ENCODE measurements around the gene TMEM217. TPM values are rescaled to one million over a fixed set of nuclear protein-coding genes. Genes with fewer than 3 reads are reported as not detected.

TMEM217 gene
- total and polyA plus RNA-seq, 2 of the 4 experiments (the other 2 are of a cell fraction): 1.4 to 3.5 TPM

GRCh38 chr6:37287519-37288157, 29.7 kb upstream of the TMEM217 start:
- Histone ChIP-seq H3K79me1 (ENCODE audit: low read depth in 1 of 2, low read length in 2 of 2) (peaks cover 7 to 9% of the 10 kb centered on the region in 2 experiments; a peak in 2 of 4 replicates), H2AK9ac (replicated peaks; ENCODE audit: low read depth, low read length, poor library complexity) (no peak overlapping the region), H3K4ac (ENCODE audit: low read depth, low read length) (no peak overlapping the region), H2BK5ac (ENCODE audit: low read depth, low read length, poor library complexity, severe bottlenecking) (no peak overlapping the region), H2AK5ac (ENCODE audit: low read depth, low read length) (no peak overlapping the region), H3K18ac (ENCODE audit: low read depth, low read length) (no peak overlapping the region), H3K56ac (ENCODE audit: extremely low read depth, insufficient read depth, low read length) (no peak overlapping the region), H3K4me2 (ENCODE audit: low read depth, low read length) (no peak overlapping the region), H3K4me1 (ENCODE audit: control insufficient read depth, insufficient read depth, low read length) (peaks cover 8% of the 10 kb centered on the region), H3K9me3 (ENCODE audit: control insufficient read depth, insufficient read depth, low read length) (no peaks in the 10 kb centered on the region), H3K27me3 (ENCODE audit: control insufficient read depth, insufficient read depth, low read length) (no peaks in the 10 kb centered on the region), H3K36me3 (ENCODE audit: control insufficient read depth, insufficient read depth, low read length) (peaks cover 51% of the 10 kb centered on the region), H3K9me1 (ENCODE audit: insufficient read depth, low read length) (peaks cover 6% of the 10 kb centered on the region; the same call in 1 of the 2 replicates), H4K8ac (ENCODE audit: low read depth in 2 of 2, low read length in 2 of 2) (no peak overlapping the region), H3K27ac (ENCODE audit: insufficient read depth, low read length) (no peak overlapping the region), H3K23ac (ENCODE audit: low read depth, low read length) (no peak overlapping the region), H2BK20ac (ENCODE audit: low read depth, low read length) (no peak overlapping the region), H4K91ac (ENCODE audit: insufficient read depth, low read depth, low read length) (no peak overlapping the region), H4K20me1 (ENCODE audit: insufficient read depth, low read length) (no peaks in the 10 kb centered on the region; the same call in 1 of the 2 replicates), H4K5ac (ENCODE audit: low read depth, low read length) (no peak overlapping the region), H2AFZ (replicated peaks; ENCODE audit: low read length, poor library complexity) (no peak overlapping the region), H3K4me3 (ENCODE audit: insufficient read depth, low read depth, low read length) (no peak overlapping the region), H2BK120ac (ENCODE audit: low read depth, low read length) (no peak overlapping the region), H3K14ac (replicated peaks; ENCODE audit: low read depth, low read length) (no peak overlapping the region), H2BK15ac (ENCODE audit: low read depth, low read length) (no peak overlapping the region), H3K9ac (ENCODE audit: low read depth, low read length) (no peak overlapping the region)
- POLR2A ChIA-PET (ENCODE audit: unreplicated experiment): no interaction called here
- CTCF ChIA-PET: no interaction called here
- TF ChIP-seq SMC3 (IDR thresholded peaks at IDR 0.05; ENCODE audit: low read depth, low read length) (no peak), MAFK (IDR thresholded peaks at IDR 0.05; ENCODE audit: low read depth, low read length) (no peak)
- BruUV-seq (replicated peaks): no TSS peak
- DNase-seq (no peak), ATAC-seq (ENCODE audit: low read depth) (no peak)
- intact Hi-C loops (cut with micrococcal nuclease) (no loop called here), in situ Hi-C loops (cut with MboI; ENCODE audit: low sequenced_read_pairs) (no loop called here), dilution Hi-C loops (cut with HindIII; ENCODE audit: low sequenced_read_pairs, unreplicated experiment) (no loop called here)
- no CpG with 5 or more reads among the region's 2 CpGs for WGBS, 2 experiments (ENCODE audit: extremely low coverage in 2 of 2, insufficient read length in 1 of 2)

All from IMR-90 (cell line).